Trophoblast cell (in vitro differentiated cells and primary cell): ENCODE measurements around the gene MX1.

Source experiments
- DNase-seq, 2 donors: peaks; one replicate each; pipeline ENCODE4 v3.0.0-alpha.2; 2016
- H2AFZ ChIP-seq: 2 replicates; pipeline ENCODE4 v1.6.1; 2013; ENCODE audit warnings: low read length, moderate library complexity, mild to moderate bottlenecking; ENCODE audit not compliant: insufficient read depth, poor library complexity
- H2AK5ac ChIP-seq: 2 replicates; pipeline ENCODE4 v1.6.1; 2013; ENCODE audit warnings: mild to moderate bottlenecking, low read length
- H2BK120ac ChIP-seq: 2 replicates; pipeline ENCODE4 v1.6.1; 2013; ENCODE audit warnings: low read length, mild to moderate bottlenecking, moderate library complexity; ENCODE audit not compliant: insufficient read depth, poor library complexity
- H2BK12ac ChIP-seq: 2 replicates; pipeline ENCODE4 v1.6.1; 2013; ENCODE audit warnings: mild to moderate bottlenecking, low read length, moderate library complexity
- H2BK5ac ChIP-seq: 2 replicates; pipeline ENCODE4 v1.6.1; 2013; ENCODE audit warnings: low read length, low read depth, moderate library complexity, mild to moderate bottlenecking; ENCODE audit not compliant: poor library complexity
- H3K14ac ChIP-seq: 2 replicates; pipeline ENCODE4 v1.6.1; 2013; ENCODE audit warnings: mild to moderate bottlenecking, low read length
- H3K18ac ChIP-seq: 2 replicates; pipeline ENCODE4 v1.6.1; 2013; ENCODE audit warnings: mild to moderate bottlenecking, low read length
- H3K23ac ChIP-seq: 2 replicates; pipeline ENCODE4 v1.6.1; 2013; ENCODE audit warnings: low read length
- H3K27ac ChIP-seq: 2 replicates; pipeline ENCODE4 v1.5.1; 2013; ENCODE audit warnings: low read depth, mild to moderate bottlenecking, inconsistent platforms, low read length, moderate library complexity
- H3K27me3 ChIP-seq: 2 replicates; pipeline ENCODE4 v1.6.1; 2013; ENCODE audit warnings: inconsistent platforms, mild to moderate bottlenecking, low read length, moderate library complexity; ENCODE audit not compliant: insufficient read depth
- H3K36me3 ChIP-seq, 2 experiments: 1 replicate in 1 of 2; 2 replicates in 1 of 2; pipeline ENCODE4 v1.6.1; 2013; ENCODE audit warnings: low read length in 2 of 2, mild to moderate bottlenecking in 2 of 2, moderate library complexity in 1 of 2; ENCODE audit not compliant: insufficient read depth in 2 of 2, control insufficient read depth in 1 of 2
- H3K4ac ChIP-seq: 2 replicates; pipeline ENCODE4 v1.6.1; 2013; ENCODE audit warnings: low read depth, mild to moderate bottlenecking, low read length, moderate library complexity
- H3K4me1 ChIP-seq, 2 experiments: 1 replicate in 1 of 2; 2 replicates in 1 of 2; pipeline ENCODE4 v1.6.1; 2013; ENCODE audit warnings: low read length in 2 of 2, mild to moderate bottlenecking in 2 of 2, moderate library complexity in 1 of 2; ENCODE audit not compliant: insufficient read depth in 2 of 2, control insufficient read depth in 1 of 2
- H3K4me2 ChIP-seq: 2 replicates; pipeline ENCODE4 v1.6.1; 2013; ENCODE audit warnings: inconsistent platforms, mild to moderate bottlenecking, low read length, moderate library complexity
- H3K4me3 ChIP-seq: 2 replicates; pipeline ENCODE4 v1.5.1; 2013; ENCODE audit warnings: mild to moderate bottlenecking, low read depth, low read length, inconsistent platforms
- H3K79me1 ChIP-seq: one replicate; pipeline ENCODE4 v1.6.1; 2013; ENCODE audit warnings: low read length
- H3K79me2 ChIP-seq: 2 replicates; pipeline ENCODE4 v1.6.1; 2013; ENCODE audit warnings: low read length, mild to moderate bottlenecking; ENCODE audit not compliant: control insufficient read depth, insufficient read depth, poor library complexity
- H3K9ac ChIP-seq: 2 replicates; pipeline ENCODE4 v1.6.1; 2013; ENCODE audit warnings: mild to moderate bottlenecking, low read length
- H3K9me3 ChIP-seq: 2 replicates; pipeline ENCODE4 v1.6.1; 2013; ENCODE audit warnings: low read depth, mild to moderate bottlenecking, control low read depth, inconsistent platforms, low read length; ENCODE audit not compliant: insufficient read depth
- H4K12ac ChIP-seq: 2 replicates; pipeline ENCODE4 v1.6.1; 2013; ENCODE audit warnings: low read depth, mild to moderate bottlenecking, low read length, moderate library complexity
- H4K8ac ChIP-seq: 2 replicates; pipeline ENCODE4 v1.6.1; 2013; ENCODE audit warnings: low read depth, mild to moderate bottlenecking, low read length, moderate library complexity
- H4K91ac ChIP-seq: one replicate; pipeline ENCODE4 v1.6.1; 2013; ENCODE audit warnings: low read depth, mild to moderate bottlenecking, low read length, moderate library complexity
- WGBS: extraction: QIAGEN DNeasy Blood & Tissue Kit; methylation state at CpG from one replicate; pipeline ENCODE4 v1.1.7; 2013; ENCODE audit warnings: missing lambda C conversion rate; ENCODE audit not compliant: insufficient read length, insufficient coverage; ENCODE audit errors: extremely low coverage; 5-methylcytosine and 5-hydroxymethylcytosine counted together

The MX1 gene

DNA sequence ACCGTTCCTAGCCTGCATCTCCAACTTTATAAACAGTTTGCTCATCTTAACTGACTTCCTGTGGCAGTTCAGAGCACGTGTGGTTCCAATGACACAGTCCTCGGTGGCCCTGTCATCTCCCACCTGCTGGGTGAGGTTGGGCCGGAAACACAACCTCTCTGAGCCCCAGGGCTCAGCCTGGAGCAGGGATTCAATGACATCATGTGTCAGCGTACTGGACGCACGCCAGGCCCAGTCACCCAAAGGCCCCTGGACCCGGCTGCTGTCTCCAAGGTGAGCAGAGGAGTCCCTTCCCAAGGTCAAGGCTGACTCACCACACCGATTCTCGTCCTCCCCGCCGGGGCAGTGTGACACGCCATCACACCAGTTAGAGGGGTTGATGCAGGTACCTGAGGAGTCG is 62.0 kb downstream of the MX1 start:
- no peak overlapping the region for H4K12ac ChIP-seq
- no CpG with 5 or more reads among the region's 14 CpGs for WGBS
- H2AFZ ChIP-seq, result no peak overlapping the region
- DNase-seq, result peak; percentile 94
- no peak overlapping the region for H3K14ac ChIP-seq
- no peak overlapping the region for H3K4me3 ChIP-seq
- no peaks in the 10 kb centered on the region for H3K27me3 ChIP-seq
- no peak overlapping the region for H3K9ac ChIP-seq
- no peaks in the 10 kb centered on the region for H3K79me1 ChIP-seq
- H3K79me2 ChIP-seq, result no peaks in the 10 kb centered on the region
- no peak overlapping the region for H4K8ac ChIP-seq
- no peak overlapping the region for H3K27ac ChIP-seq
- no peak overlapping the region for H2BK120ac ChIP-seq
- H4K91ac ChIP-seq, result no peak overlapping the region
- H3K4ac ChIP-seq, result no peak overlapping the region
- H3K9me3 ChIP-seq, result no peaks in the 10 kb centered on the region
- no peaks in the 10 kb centered on the region for H3K4me1 ChIP-seq
- H3K23ac ChIP-seq, result no peak overlapping the region
- H2BK5ac ChIP-seq, result no peak overlapping the region
- no peak overlapping the region for H3K18ac ChIP-seq
- H2BK12ac ChIP-seq, result no peak overlapping the region
- H3K4me2 ChIP-seq, result no peak overlapping the region
- H2AK5ac ChIP-seq, result no peak overlapping the region
- H3K36me3 ChIP-seq, result no peaks in the 10 kb centered on the region

DNA sequence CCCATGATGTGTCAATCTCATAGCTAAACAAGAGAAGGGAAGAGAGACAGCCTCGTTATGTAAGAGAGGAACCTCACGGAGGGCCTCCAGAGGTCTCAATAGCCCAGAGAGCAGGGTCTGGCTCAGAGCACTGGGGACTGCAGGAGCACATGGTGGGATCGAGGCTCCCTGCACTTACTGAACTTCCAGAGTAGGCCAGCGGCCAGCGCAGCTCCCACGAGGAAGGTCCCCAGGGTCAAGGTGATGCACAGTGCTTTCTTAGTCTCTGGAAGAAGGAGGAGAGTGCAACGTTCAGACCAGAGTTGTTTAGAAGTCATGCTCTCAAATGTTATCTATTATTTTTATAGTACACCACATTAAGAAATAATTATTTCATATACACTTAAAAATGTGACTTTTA is 63.3 kb downstream of the MX1 start:
- Histone ChIP-seq H4K91ac (no peak overlapping the region), H3K27me3 (no peaks in the 10 kb centered on the region), H3K4ac (no peak overlapping the region), H3K4me2 (no peak overlapping the region), H3K4me3 (no peak overlapping the region), H3K36me3 (no peaks in the 10 kb centered on the region), H2AFZ (no peak overlapping the region), H2AK5ac (no peak overlapping the region), H3K4me1 (no peaks in the 10 kb centered on the region), H4K8ac (no peak overlapping the region), H2BK5ac (no peak overlapping the region), H3K23ac (no peak overlapping the region), H3K9me3 (no peaks in the 10 kb centered on the region), H3K9ac (no peak overlapping the region), H3K18ac (no peak overlapping the region), H3K79me1 (no peaks in the 10 kb centered on the region), H2BK12ac (no peak overlapping the region), H3K14ac (no peak overlapping the region), H3K79me2 (no peaks in the 10 kb centered on the region), H4K12ac (no peak overlapping the region), H2BK120ac (no peak overlapping the region), H3K27ac (no peak overlapping the region)
- no peak for DNase-seq
- WGBS, result no CpG with 5 or more reads among the region's 7 CpGs

DNA sequence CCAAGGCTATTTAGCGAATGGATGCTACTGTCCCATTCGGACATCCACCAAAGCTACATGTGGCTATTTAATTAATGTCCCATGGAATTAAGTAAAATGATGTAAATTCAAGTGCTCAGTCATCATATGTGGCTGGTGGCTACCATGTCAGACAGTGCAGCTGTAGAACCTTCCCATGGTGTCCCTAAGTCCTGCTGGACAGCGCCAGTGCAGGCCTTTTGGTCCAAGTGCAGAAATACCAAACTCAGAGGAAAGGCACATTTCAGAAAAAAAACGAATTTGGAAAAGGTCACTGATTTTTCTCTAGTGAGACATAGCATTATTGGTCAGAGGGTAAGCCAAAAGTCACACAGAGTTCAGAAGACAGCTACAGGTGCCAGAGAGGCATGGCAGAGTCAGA is 64.3 kb downstream of the MX1 start:
- Histone ChIP-seq H3K36me3 (no peaks in the 10 kb centered on the region), H3K4me3 (no peak overlapping the region), H3K14ac (no peak overlapping the region), H3K27ac (no peak overlapping the region), H2AK5ac (no peak overlapping the region), H3K9me3 (no peaks in the 10 kb centered on the region), H2BK5ac (no peak overlapping the region), H3K4me1 (no peaks in the 10 kb centered on the region), H3K18ac (no peak overlapping the region), H3K23ac (no peak overlapping the region), H4K12ac (no peak overlapping the region), H4K91ac (no peak overlapping the region), H4K8ac (no peak overlapping the region), H3K4me2 (no peak overlapping the region), H2BK12ac (no peak overlapping the region), H3K79me1 (no peaks in the 10 kb centered on the region), H3K27me3 (no peaks in the 10 kb centered on the region), H2BK120ac (no peak overlapping the region), H3K4ac (no peak overlapping the region), H2AFZ (no peak overlapping the region), H3K9ac (no peak overlapping the region), H3K79me2 (no peaks in the 10 kb centered on the region)
- DNase-seq, result no peak
- WGBS, result no CpG with 5 or more reads among the region's 4 CpGs

DNA sequence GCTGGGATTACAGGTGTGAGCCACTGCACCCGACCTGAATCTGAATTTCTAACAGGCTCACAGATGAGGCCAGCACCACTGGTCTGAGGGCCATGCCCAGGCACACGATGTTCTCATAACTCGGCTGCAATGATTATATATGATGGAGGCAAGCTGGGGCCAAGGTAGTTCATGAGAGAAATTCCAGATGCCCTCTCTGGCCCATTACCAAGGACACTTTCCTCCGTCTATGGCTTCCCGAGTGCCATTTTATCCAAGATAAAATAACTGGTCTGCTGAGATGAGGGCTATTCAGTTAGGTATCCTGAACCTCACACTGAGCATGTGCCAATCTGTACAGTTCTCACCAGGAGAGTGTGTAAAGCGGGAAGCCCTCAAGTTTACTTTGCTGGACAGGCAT is 65.4 kb downstream of the MX1 start:
- Histone ChIP-seq H4K8ac (no peak overlapping the region), H2BK120ac (no peak overlapping the region), H2AK5ac (no peak overlapping the region), H3K23ac (no peak overlapping the region), H3K9me3 (no peaks in the 10 kb centered on the region), H2BK5ac (no peak overlapping the region), H3K27ac (no peak overlapping the region), H2BK12ac (no peak overlapping the region), H3K79me1 (no peaks in the 10 kb centered on the region), H3K4me2 (no peak overlapping the region), H2AFZ (no peak overlapping the region), H4K12ac (no peak overlapping the region), H3K4ac (no peak overlapping the region), H3K18ac (no peak overlapping the region), H3K4me3 (no peak overlapping the region), H4K91ac (no peak overlapping the region), H3K27me3 (no peaks in the 10 kb centered on the region), H3K14ac (no peak overlapping the region), H3K9ac (no peak overlapping the region), H3K79me2 (no peaks in the 10 kb centered on the region), H3K4me1 (no peaks in the 10 kb centered on the region), H3K36me3 (no peaks in the 10 kb centered on the region)
- DNase-seq, result no peak
- no CpG with 5 or more reads among the region's 6 CpGs for WGBS
